Measurements from ENCODE around the gene RBM47.
"Not testable (repeated sequence)": the region's sequence is repeated elsewhere in the genome, so short reads cannot be mapped to it uniquely, and the experiment has no call there.

The RBM47 gene

GRCh38 chr4:40585201-40585799 lies 44.4 kb downstream of the RBM47 start:
- DNase-seq, result no peak

DNA sequence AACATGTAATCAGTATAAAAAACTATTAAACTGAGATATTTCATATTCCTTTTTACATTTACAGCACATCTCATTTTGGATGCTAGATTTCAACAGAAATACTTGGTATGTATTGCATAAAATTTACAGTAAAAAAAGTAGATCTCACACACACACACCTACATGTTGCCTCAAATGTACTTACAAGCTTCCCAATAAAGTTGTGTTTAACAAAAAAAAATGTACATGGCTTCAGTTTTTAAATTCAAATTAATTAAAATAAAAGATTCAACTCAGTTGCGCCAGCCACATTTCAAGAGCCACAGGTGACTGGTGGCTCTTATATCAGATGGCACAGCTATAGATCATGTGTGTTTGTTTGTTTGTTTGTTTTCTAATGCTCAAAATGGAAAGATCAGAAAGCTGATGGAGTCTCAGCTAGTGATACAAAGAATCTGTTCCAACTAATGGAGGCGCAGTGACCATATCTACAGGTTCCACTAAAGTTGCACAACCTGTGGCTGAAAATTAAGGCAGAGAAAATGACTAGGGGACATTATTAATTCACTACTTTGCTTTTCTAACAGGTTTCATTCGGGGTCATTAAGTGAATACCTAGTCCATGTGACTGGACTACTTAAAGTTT lies 45.0 kb downstream of the RBM47 start:
- no peak for DNase-seq

GRCh38 chr4:40583850-40584439 lies 45.7 kb downstream of the RBM47 start:
- DNase-seq, result no peak

DNA sequence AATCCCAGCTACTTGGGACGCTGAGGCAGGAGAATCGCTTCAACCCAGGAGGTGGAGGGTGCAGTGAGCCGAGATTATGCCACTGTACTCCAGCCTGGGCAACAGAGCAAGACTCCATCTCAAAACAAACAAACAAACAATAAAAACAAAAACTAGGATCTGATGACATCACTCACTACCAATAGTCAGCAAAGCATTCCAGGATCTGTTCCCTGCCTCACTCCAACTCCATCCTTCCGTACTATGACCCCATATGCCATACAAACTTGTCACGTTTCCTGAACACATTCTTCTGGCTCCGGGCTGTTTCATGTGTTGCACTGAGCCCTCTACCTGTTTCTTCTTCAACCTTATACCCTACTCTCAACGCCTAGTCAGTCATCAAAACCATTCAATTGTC lies 47.3 kb downstream of the RBM47 start:
- DNase-seq, result no peak

GRCh38 chr4:40581254-40582140 lies 48.2 kb downstream of the RBM47 start:
- DNase-seq, result no peak

GRCh38 chr4:40579983-40580382 lies 49.7 kb downstream of the RBM47 start:
- DNase-seq, result no peak

DNA sequence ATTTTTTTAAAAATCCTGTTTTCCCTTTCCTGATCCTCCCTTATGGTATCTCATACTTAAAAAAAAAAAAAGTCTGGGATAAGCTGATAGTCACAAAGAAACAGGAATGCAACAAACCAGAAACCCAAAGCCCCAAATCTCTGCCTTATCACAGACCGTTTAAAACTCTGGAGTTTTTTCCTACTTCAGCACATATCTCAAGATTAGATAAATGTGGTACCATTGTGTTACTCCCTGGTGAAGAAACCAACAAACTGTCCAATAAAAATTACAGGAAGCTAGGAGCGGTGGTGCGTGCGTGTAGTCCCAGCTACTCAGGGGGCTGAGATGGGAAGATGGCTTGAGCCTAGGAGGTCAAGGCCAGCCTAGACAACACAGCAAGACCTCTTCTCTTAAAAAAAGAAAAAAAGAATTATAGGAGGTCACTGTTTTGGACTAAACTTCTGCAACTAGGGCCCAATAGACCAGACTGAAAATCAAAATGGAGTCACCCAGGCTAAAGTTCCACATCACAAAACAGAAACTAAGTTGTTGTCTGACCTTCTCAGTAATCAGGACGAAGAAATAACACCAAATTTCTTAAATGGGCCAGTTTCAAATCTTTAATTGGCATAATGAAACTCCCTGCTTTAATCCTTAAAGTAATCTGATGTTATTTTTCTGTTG lies 51.9 kb downstream of the RBM47 start:
- no peak for DNase-seq

- DNase-seq, result peak; percentile 28
Measured at GRCh38 chr4:40576651-40577480, 52.8 kb downstream of the RBM47 start.

DNA sequence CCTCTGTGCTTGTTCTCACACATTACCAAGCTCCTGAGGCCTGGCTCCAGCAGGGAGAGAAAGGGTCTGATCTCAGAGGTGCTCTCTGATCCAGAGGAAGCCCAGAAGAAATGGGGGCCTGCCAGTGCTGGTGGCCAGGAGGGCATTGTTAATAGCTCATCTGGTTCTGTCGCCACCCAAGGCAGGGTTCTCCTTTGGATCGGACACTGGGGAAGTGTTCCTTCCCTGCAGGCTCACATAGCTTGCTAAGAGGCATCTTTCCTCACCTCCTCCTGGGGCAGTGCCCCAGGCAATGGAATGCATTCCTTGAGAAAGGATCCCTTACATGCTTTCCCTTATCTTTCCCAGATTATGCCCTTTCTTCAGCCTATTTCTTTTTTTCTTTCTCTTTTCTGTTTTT lies 53.8 kb downstream of the RBM47 start:
- no peak for DNase-seq

- DNase-seq, result no peak
Measured at GRCh38 chr4:40573593-40574311, 55.9 kb downstream of the RBM47 start.

- no peak for DNase-seq
Measured at GRCh38 chr4:40572692-40573310, 56.9 kb downstream of the RBM47 start.

DNA sequence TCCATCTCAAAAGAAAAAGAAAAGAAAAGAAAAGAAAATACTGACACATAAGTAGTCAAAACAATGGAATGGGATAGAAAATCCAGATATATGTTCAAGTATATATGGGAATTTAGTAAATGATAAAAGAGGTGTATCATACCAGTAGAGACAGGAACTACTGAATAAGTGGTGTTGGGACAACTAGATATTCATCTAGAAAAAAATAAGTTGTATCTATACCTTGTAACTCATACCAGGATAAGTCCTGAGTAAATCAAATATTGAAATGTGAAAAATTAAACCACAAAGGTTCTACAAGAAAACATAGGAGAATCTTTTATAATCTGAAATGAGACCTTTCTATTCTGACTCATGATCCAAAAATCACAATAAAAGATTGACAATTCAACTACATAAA lies 58.5 kb downstream of the RBM47 start:
- DNase-seq, result no peak

GRCh38 chr4:40570348-40571077 lies 59.2 kb downstream of the RBM47 start:
- DNase-seq, result no peak

DNA sequence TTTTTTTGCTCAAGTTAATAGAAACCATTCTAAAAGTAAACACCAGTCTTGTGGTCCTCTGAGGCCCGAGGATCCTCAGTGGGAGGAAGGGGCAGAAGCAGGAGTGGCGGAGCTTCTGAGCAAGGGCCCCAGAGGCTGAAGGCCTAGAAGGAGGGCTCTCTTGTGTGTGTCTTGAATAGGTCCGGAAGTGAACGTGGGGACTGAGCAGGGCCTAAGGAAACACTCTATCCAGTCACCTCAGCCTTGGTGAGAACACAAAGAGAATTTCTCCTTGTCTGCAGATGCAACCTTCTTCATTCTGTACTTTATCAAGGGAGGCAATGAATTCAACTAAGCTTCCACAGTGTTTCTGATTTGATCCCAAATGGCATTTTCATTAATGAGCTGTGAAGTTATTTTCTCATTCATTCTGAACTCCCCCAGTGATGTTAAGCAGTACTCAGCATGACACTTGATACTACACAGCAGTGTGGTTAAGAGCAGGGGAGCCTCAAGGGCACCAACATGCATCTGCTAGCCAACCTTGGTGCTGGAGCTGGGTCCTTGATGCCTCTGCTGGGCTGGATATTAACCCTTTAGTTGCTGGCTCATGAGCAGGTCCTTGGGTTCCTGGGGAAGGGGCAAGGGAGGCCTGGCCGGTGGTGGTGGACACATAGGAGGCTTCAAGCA lies 64.7 kb downstream of the RBM47 start:
- DNase-seq, result peak; percentile 49

DNA sequence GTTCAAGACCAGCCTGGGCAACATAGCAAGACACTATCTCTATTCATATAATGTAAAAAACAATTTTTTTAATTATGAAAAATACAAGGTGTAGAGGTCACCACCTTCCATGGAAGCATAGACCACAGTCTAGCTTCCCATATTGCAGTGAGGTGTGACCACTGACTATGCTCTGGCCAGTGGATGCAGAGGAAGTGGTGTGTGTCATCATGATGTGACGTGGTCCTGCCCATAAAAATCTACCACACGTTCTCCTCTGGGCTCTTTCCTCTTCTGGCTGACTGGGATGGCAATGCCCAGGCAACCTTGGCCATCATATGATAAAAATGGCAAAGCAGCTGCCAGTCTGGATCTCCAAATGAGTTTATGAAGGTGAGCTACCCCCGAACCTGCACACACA lies 65.7 kb downstream of the RBM47 start:
- no peak for DNase-seq

DNA sequence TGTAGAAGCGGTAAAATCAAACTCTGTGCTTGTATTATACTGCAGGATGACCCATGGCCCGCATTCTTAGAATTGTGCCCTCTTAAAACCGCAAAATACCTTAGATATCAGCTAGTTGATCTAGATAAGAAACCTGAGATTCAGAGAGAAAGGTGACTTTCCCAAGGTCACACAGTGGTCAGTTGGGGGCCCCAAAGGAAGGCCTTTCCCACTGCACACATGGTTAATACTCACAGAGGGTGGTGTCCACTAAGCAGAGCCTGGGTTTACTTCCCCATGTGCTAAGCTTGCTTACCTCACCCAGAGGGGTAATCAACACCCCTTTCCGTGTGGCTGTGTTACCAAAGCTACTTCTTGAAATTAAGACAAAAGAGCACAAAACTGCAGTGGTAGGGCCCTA lies 66.3 kb downstream of the RBM47 start:
- no peak for DNase-seq

- no peak for DNase-seq
Measured at GRCh38 chr4:40562681-40563080, 67.0 kb downstream of the RBM47 start.

DNA sequence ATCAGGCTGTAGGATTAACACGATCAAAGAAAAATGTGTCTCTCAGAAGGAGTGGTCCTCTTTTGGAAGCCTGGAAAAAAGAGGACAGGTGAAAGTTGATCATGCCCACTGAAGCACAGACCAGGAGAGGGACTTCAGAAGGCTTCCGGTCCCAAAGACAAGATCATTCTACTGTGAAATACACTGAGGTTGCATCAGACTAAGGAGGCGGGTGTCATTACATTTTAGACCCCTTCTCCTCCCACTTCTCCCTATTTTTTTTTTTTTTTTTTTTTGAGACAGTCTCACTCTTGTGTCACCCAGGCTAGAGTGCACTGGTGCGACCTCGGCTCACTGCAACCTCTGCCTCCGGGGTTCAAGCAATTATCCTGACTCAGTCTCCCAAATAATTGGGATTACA lies 67.5 kb downstream of the RBM47 start:
- no peak for DNase-seq

DNA sequence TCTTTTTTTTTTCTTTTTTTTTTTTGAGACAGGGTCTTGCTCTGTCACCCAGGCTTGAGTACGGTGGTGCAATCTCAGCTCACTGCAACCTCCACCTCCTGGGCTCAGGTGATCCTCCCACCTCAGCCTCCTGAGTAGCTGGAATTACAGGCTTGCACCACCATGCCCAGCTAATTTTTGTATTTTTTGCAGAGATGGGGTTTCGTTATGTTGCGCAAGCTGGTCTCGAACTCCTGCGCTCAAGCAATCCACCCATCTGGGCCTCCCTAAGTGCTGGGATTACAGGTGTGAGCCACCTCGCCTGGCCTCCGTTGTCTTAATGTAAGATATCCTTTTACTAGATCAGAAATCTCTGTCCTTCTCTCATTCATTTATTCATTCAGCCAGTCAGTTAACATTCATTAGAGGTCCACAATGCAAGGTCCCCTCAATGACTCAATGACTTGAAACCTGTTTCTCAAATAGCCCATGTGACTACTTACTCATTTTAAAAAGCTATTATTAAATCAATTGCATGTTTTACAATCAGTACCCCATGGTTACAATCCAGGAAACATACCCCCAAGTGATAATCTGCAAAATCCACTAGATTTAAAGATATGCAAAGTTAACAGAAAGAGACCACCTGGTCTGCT lies 68.0 kb downstream of the RBM47 start:
- DNase-seq, result not testable (repeated sequence)

Data from eye (tissue), 1 donor.